IPS-20b (cell line): ENCODE data around the gene CACHD1.
A peak's percentile ranks its signal among the peaks of the same experiment; 100 is the strongest.

ENCODE experiments used
- H3K27ac ChIP-seq: one replicate; pipeline ENCODE4 v1.5.1; 2013; ENCODE audit warnings: low read length
- H3K27me3 ChIP-seq: 2 replicates; pipeline ENCODE4 v1.6.1; 2013; ENCODE audit warnings: mild to moderate bottlenecking, low read length, inconsistent platforms; ENCODE audit not compliant: insufficient read depth
- H3K36me3 ChIP-seq: 2 replicates; pipeline ENCODE4 v1.6.1; 2013; ENCODE audit warnings: low read depth, mild to moderate bottlenecking, inconsistent platforms, low read length, moderate library complexity; ENCODE audit not compliant: insufficient read depth
- H3K4me1 ChIP-seq: 2 replicates; pipeline ENCODE4 v1.6.1; 2013; ENCODE audit warnings: mild to moderate bottlenecking, control low read depth, inconsistent platforms, low read length, moderate library complexity; ENCODE audit not compliant: insufficient read depth
- H3K4me3 ChIP-seq: 2 replicates; pipeline ENCODE4 v1.5.1; 2013; ENCODE audit warnings: mild to moderate bottlenecking, low read length, inconsistent platforms
- H3K9ac ChIP-seq: 2 replicates; pipeline ENCODE4 v1.6.1; 2013; ENCODE audit warnings: low read depth, mild to moderate bottlenecking, inconsistent platforms, low read length, moderate library complexity
- H3K9me3 ChIP-seq: 2 replicates; pipeline ENCODE4 v1.6.1; 2013; ENCODE audit warnings: mild to moderate bottlenecking, low read depth, low read length, inconsistent platforms; ENCODE audit not compliant: insufficient read depth

Gene CACHD1

DNA sequence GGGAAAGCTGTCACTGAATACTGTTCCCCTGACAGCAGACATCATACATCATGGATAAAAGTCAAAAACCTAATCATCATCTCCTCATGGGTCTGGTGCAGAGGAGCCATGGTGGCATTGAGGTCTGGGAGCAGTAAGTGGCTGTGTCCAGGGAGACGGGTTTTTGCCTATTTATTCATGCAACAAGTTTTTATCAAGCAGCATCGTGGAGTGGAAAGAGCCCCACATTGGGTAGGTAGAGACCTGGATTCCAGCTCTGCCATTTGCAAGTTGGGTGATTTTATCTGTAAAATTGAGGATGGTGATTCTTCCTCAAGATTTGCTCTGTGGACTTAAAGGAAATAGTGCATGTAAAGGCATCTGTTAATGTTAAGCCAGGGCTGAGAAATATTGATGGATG is 4.2 kb downstream of the CACHD1 start:
- no peaks in the 10 kb centered on the region for H3K9me3 ChIP-seq
- H3K27me3 ChIP-seq = peaks cover 5% of the 10 kb centered on the region
- H3K4me1 ChIP-seq = peaks cover 38% of the 10 kb centered on the region
- no peak overlapping the region for H3K27ac ChIP-seq
- peak overlapping the region; percentile 42 for H3K9ac ChIP-seq
- peaks cover 15% of the 10 kb centered on the region; the same call in 1 of the 2 replicates for H3K36me3 ChIP-seq
- H3K4me3 ChIP-seq = peak overlapping the region; percentile 89

DNA sequence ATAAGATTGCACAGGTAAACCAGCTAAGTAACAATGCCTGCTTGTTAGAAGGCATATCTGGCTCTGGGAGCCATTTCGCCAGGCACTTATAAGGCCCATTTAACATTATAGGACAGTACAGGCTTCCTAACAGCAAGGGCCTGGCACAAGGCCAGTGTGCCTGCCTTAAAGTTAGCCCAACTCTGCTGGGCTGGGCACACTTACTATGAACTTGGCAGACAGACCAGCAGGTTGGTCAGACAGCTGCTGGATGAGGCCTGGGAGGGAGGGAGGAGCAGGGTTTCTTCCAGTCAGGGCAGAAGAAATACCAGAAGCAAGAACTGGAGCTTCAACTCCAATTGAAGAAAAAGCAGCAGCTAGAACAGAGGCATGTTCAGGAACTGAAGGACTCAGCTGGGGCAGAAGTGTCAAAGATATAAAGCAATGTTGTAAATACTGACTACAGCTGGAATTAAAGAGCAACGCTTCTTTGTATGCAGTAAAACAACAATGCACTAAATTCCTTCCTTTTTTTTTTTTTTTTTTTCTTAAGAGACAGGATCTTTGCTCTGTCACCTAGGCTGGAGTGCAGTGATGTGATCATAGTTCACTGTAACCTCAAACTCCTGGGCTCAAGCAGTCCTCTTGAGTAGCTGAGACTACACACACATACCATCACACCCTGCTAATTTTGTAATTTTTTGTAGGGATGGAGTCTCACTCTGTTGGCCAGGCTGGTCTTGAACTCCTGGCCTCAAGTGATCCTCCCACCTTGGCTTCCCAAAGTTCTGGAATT is 4.9 kb downstream of the CACHD1 start:
- H3K4me1 ChIP-seq = peaks cover 37% of the 10 kb centered on the region
- no peak overlapping the region for H3K27ac ChIP-seq
- no peaks in the 10 kb centered on the region for H3K9me3 ChIP-seq
- H3K9ac ChIP-seq = 0 out of 2 replicates have a peak overlapping the region, but pooled peaks have one; percentile 17
- H3K4me3 ChIP-seq = peak overlapping the region; percentile 89
- H3K36me3 ChIP-seq = peaks cover 15% of the 10 kb centered on the region; the same call in 1 of the 2 replicates
- H3K27me3 ChIP-seq = no peaks in the 10 kb centered on the region

DNA sequence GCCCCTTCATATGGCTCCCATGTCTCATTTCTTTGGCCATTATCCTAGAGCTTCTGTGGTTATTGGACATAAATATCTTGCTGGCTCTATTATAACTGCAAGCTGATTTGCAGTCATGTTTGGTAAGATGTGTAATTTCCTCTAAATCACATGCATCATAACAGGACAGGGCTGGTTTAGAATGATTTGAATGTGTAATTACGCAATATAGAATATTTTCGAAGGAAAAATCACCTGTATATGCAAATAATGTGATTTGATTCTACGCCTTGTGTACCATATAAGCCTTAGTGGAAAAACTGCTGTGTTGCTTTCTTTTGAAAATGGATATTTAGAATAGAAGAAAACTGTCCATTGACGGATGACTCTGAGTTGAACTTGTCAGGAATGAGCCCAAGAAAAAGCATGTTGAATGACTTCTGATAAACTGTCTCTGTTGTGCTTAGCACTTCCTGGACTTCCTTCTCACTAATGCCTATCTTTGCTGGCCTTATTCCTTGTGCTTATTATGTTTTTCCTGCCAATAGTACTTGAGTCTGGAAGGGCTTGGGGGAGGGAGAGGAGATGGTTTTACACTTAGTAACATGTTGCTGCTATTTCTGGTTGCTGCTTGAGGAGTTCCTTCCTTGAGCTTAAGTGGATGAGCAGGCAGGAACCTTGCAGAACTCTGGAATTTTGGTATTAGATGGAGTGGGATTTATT is 6.5 kb downstream of the CACHD1 start:
- no peak overlapping the region for H3K27ac ChIP-seq
- H3K4me3 ChIP-seq = 0 out of 2 replicates have a peak overlapping the region, but pooled peaks have one; percentile 3
- no peaks in the 10 kb centered on the region for H3K27me3 ChIP-seq
- H3K36me3 ChIP-seq = peaks cover 15% of the 10 kb centered on the region; the same call in 1 of the 2 replicates
- no peaks in the 10 kb centered on the region for H3K9me3 ChIP-seq
- H3K4me1 ChIP-seq = peaks cover 37% of the 10 kb centered on the region
- no peak overlapping the region for H3K9ac ChIP-seq

DNA sequence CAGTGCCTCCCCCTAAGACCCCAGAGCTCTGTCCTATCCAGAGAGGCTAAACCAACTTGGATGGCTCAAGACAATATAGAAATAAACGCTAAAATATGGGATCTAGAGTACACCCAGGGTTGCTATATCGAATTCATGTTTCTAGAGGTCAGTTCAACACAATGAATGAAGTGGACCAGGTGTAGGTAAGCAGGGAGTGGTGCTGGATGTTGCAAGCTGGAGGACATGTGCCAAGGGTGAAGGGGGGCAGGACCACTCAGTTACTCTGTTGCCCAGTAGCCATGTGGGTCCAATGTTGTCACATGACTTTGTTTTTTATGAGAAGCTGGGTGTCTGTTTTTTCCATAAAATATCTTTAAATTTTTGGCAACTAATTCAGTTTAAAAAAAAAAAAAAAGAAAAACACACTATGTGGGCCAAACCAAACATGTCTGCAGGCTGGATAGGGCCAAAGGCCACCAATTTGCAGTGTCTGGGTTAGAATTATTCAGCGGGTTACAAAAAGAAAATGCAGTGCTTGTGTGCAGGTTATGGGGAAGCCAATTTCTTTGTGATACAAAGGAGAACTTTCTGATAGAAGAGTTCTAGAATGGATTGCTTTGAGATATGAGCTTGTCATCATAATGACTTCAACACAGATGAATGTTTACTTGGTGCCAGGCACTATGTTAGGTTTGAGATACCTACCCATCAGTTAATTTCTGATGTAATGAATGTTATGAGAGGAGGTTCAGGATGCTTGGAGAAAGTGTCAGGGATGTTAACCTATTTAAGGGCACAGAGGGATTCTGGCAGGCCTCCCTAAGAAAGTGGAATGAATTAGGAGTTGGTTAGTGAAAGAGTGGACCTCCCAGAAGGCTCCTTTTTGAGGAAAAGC is 8.9 kb downstream of the CACHD1 start:
- H3K4me1 ChIP-seq = peaks cover 33% of the 10 kb centered on the region

DNA sequence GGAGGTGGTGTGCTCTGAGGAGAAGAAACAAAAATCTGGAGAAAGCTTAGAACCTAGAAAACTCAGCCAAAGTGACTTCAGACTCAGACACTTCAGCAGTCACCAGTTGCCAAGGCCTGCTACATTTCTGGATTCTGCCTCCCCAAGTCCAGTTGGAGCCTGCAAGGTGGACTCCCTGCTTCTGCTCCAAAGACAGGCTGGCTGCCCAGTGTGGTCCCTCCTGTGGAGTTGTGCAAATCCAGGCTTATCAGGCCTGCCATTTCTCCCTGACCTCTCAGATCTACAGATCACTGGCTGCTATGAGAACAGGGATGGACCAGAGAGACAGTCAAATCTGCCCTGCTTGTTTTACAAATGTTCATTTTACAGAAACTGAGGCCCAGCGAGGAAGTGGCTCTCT is 9.9 kb downstream of the CACHD1 start:
- Histone ChIP-seq H3K9ac (no peak overlapping the region), H3K27me3 (no peaks in the 10 kb centered on the region), H3K4me3 (no peak overlapping the region), H3K27ac (no peak overlapping the region), H3K4me1 (peaks cover 24% of the 10 kb centered on the region), H3K36me3 (peaks cover 7% of the 10 kb centered on the region; the same call in 1 of the 2 replicates), H3K9me3 (no peaks in the 10 kb centered on the region)

More for the DNA sequence above, 8.9 kb downstream of the CACHD1 start:
- Histone ChIP-seq H3K9me3 (no peaks in the 10 kb centered on the region), H3K4me3 (no peak overlapping the region), H3K9ac (no peak overlapping the region), H3K27me3 (no peaks in the 10 kb centered on the region), H3K36me3 (peaks cover 15% of the 10 kb centered on the region; the same call in 1 of the 2 replicates), H3K27ac (no peak overlapping the region)

DNA sequence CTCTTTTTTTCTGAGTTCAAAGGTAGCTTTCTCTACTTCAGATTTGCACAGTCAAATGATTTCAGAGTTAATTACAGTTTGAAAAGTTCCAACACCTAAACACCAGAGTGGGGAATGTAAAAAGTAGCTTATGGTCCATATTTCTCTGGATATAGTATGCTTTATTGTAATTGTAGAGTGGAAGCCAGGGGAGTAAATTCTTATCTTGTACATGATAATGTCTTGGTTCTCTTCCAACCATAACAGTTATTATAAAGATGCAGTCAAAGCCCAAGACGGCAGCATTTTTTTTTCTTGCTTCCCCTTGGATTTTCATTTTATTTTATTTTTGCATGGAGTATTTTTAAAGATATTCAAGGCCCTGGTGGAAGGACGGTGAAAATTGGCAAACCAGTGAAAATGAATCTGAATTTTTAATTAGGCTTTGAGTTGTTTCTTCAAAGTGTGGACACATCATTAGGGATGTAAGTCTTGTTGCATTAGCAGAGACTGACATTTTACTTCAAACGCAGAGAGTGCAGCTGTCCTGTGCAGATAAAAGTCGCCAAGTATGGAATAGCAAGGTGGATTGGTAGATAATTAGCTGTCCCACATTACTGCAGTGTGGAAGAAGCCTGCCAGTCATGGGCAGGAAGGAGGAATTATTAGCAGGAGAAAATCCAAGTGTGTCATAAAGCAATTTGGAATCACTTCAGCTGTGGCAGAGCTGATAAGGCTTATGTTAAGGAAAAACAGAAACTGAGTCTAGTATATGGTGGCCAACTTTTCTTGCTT is 11.3 kb downstream of the CACHD1 start:
- Histone ChIP-seq H3K4me1 (peaks cover 15% of the 10 kb centered on the region; the same call in 1 of the 2 replicates), H3K27ac (no peak overlapping the region)

DNA sequence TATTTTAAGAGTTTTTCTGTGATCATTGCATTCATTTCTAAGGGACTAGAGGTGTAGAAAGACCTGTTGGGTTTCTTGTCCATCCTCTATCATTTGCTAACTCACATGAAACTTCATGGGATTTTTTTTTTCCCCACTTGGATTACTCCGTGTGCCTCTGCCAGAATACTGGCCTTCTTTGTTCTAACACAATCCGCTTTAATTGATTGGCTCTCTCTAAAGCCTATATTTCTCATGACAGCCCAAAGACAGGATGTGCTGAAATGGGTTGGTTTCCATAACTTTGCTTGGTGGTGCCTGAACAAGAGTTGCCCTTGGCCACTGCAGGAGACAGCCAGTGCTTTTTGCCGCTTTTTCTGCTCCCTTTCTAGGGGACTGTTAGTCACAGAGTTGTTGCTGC is 12.2 kb downstream of the CACHD1 start:
- no peak overlapping the region for H3K27ac ChIP-seq
- no peaks in the 10 kb centered on the region for H3K9me3 ChIP-seq
- H3K4me1 ChIP-seq = peaks cover 13% of the 10 kb centered on the region; the same call in 1 of the 2 replicates
- H3K36me3 ChIP-seq = peaks cover 4% of the 10 kb centered on the region; the same call in 1 of the 2 replicates
- no peak overlapping the region for H3K9ac ChIP-seq
- H3K4me3 ChIP-seq = no peak overlapping the region
- no peaks in the 10 kb centered on the region for H3K27me3 ChIP-seq

More for the DNA sequence above, 11.3 kb downstream of the CACHD1 start:
- H3K9me3 ChIP-seq = no peaks in the 10 kb centered on the region
- H3K4me3 ChIP-seq = no peak overlapping the region
- no peaks in the 10 kb centered on the region for H3K27me3 ChIP-seq
- peaks cover 4% of the 10 kb centered on the region; the same call in 1 of the 2 replicates for H3K36me3 ChIP-seq
- no peak overlapping the region for H3K9ac ChIP-seq

DNA sequence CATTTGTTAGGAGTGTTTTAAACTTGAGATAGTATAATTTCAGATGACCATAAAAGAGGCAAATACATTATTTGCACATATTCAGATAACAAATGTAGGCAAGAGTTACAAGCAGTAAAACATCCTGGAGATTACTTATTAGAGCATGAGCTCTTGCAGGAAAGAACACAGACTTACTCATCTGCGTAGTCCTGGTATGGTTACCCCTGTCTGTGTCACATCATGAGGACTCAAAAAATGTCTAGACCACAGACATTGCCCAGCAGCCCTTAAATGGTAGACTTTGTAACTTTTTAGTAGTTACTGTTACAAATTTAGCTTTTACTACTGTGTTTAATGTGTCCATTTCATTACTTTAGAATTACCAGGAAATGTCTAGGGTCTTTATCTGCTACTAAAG is 12.8 kb downstream of the CACHD1 start:
- H3K4me3 ChIP-seq = no peak overlapping the region
- H3K4me1 ChIP-seq = peaks cover 19% of the 10 kb centered on the region; the same call in 1 of the 2 replicates
- no peaks in the 10 kb centered on the region for H3K27me3 ChIP-seq
- H3K36me3 ChIP-seq = peaks cover 4% of the 10 kb centered on the region; the same call in 1 of the 2 replicates
- no peak overlapping the region for H3K9ac ChIP-seq
- H3K27ac ChIP-seq = no peak overlapping the region
- no peaks in the 10 kb centered on the region for H3K9me3 ChIP-seq

DNA sequence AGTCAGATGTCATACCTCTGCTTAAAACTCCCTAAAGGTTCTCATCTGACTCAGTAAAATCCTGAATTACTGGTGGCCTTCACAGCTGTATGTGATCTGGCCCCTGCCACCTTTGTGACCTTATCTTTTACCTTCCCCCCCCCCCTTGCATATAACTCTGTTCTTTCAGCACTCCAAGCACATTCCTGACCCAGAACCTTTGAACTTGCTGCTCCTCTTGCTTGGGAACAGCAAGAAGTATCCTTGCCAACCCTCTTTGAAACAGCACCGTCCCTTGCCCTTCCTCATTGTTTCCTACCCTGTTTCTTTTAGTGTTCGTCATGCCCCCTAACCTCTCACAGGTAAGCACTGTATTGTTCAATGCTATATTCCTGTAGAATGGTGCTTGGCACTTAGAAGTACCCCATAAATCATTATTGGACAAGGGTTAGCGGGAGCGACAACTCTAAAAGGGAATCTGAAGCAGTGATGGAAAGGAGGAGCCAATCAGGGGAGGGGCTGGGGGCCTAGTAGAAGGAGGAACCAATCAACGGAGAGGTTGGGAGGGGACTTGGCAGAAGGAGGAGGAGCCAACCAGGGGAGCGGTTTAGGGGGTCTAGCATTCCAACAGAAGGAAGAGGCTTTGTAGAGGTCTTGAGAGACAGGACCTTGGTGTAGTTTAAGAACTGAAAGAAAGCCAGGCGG is 13.9 kb downstream of the CACHD1 start:
- Histone ChIP-seq H3K9me3 (no peaks in the 10 kb centered on the region), H3K4me1 (peaks cover 30% of the 10 kb centered on the region; the same call in 1 of the 2 replicates), H3K27me3 (no peaks in the 10 kb centered on the region), H3K27ac (no peak overlapping the region), H3K4me3 (no peak overlapping the region), H3K36me3 (no peaks in the 10 kb centered on the region), H3K9ac (no peak overlapping the region)

DNA sequence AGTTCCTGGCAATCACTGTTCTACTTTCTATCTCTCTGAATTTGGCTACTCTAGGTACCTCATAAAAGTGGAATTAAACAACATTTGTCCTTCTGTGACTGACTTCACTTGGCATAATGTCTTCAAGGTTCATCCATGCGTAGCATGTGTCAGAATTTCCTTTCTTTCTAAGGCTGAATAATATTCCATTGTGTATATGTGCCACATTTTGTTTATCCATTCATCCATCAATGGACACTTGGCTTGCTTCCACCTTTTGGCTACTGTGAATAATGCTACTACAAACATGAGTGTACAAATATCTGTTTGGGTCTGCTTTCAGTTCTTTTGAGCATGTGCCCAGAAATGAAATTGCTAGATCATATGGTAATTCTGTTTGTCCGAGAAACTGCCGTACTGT is 14.7 kb downstream of the CACHD1 start:
- H3K27ac ChIP-seq = no peak overlapping the region
- H3K4me1 ChIP-seq = peaks cover 35% of the 10 kb centered on the region; the same call in 1 of the 2 replicates
- H3K9me3 ChIP-seq = no peaks in the 10 kb centered on the region
- H3K27me3 ChIP-seq = no peaks in the 10 kb centered on the region
- H3K4me3 ChIP-seq = no peak overlapping the region
- H3K36me3 ChIP-seq = no peaks in the 10 kb centered on the region
- H3K9ac ChIP-seq = no peak overlapping the region
